Psoas muscle (tissue), 8 donors: ENCODE results near the gene PPP1R15B. TPM values are rescaled to one million over a fixed set of nuclear protein-coding genes. Genes with fewer than 3 reads are reported as not detected.

Experiments
- ATAC-seq, 4 donors: fragments of 200-7000 bp; cut with Tn5 transposase; one replicate each; pipeline ENCODE4 v1.9.1; 2020; ENCODE audit warnings: moderate library complexity in 3 of 4, mild to moderate bottlenecking in 2 of 4
- DNase-seq, 2 donors: peaks; one replicate each; pipeline ENCODE4 v3.0.0-alpha.2; 2020
- H3K27ac ChIP-seq: fragments of 200-600 bp; one replicate; pipeline ENCODE4 v1.8.0; 2022
- H3K27me3 ChIP-seq, 3 donors: fragments of 200-600 bp in 1 of 3; one replicate each; pipeline versions ENCODE4 v1.6.1 to v1.8.0; 2013 to 2022; ENCODE audit warnings: low read length in 2 of 3, mild to moderate bottlenecking in 2 of 3, moderate library complexity in 1 of 3; ENCODE audit not compliant: insufficient read depth in 3 of 3
- H3K36me3 ChIP-seq, 2 donors: fragments of 200-600 bp in 1 of 2; one replicate each; pipeline versions ENCODE4 v1.6.1 to v1.8.0; 2013 to 2022; ENCODE audit warnings: low read depth in 1 of 2, mild to moderate bottlenecking in 1 of 2, moderate library complexity in 1 of 2; ENCODE audit not compliant: insufficient read depth in 1 of 2
- H3K4me1 ChIP-seq: fragments of 200-600 bp; one replicate; pipeline ENCODE4 v1.8.0; 2022
- H3K4me3 ChIP-seq: fragments of 200-600 bp; one replicate; pipeline ENCODE4 v1.8.0; 2022; ENCODE audit warnings: mild to moderate bottlenecking
- H3K9me3 ChIP-seq: fragments of 200-600 bp; one replicate; pipeline ENCODE4 v1.8.0; 2022
- WGBS, 3 donors: extraction: QIAGEN DNeasy Blood & Tissue Kit; methylation state at CpG; one replicate each; pipeline versions ENCODE4 v1.1.6 to v1.1.7; 2013; 5-methylcytosine and 5-hydroxymethylcytosine counted together
- intact Hi-C, 2 donors: fragments of 100-400 bp; cut with DNase I; formaldehyde crosslinking; loops; one replicate each; pipeline versions ENCODE4 v1.11.0 to v1.14.2; 2022
- polyA plus RNA-seq, 3 donors: library from polyadenylated mRNA; stranded (reverse); fragments of 200-250 nt; gene quantifications; one replicate each; pipeline ENCODE4 v1.2.3, GENCODE V29; 2013
- total RNA-seq, 4 donors: library from RNA; stranded (reverse); fragmentation: NEBNext Ultra II Directional in 2 of 4; extraction: Animal tissue kit (Norgen Biotek cat#: 25700) in 2 of 4; gene quantifications; one replicate each; pipeline versions ENCODE4 v1.2.1 to v1.2.4, GENCODE V29; 2021 to 2023
- TF ChIP-seq, protein P1 (sequence below): fragments of 200-600 bp; IDR thresholded peaks from one replicate; pipeline ENCODE4 v1.8.0; 2022; ENCODE audit warnings: antibody characterized with exemption
- donor health status: healthy with polysubstance abuse.
- donor health status: DM: no; HTN: no; CAD: no; lungs with moderate emphysema.
- donor health status: Bipolar disorder and iron deficiency.
- donor health status: healthy.
- donor health status: DM: yes; HTN: yes; CAD: no.
- donor health status: DM: no; HTN: no; CAD: no.
- donor health status: DM: no; HTN: no; CAD: no.
- donor health status: DM: yes; HTN: yes; CAD: no.

The PPP1R15B gene
- total and polyA plus RNA-seq, 7 donors = 12.2 to 35.2 (median 19.3) TPM

DNA sequence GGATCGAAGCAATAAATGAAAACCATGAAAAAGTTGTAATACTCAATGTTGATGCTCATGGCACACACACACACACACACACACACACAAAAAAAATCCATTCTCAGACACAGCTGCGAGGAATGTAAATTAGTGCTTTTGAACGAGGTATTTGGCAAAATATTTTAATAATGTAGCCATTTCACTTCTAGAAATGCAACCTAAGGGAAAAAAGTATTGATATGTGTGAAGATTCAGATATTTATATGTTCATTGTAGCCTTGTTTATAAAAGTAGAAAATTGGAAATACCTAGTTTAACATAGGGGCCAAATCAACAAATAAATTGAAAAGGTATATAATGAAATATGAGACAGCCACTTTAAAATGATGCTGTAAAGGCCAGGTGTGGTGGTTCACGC, 55.7 kb downstream of the PPP1R15B start:
- Histone ChIP-seq H3K27me3 (peaks cover 0 to 7% (median 0%) of the 10 kb centered on the region in 3 donors), H3K36me3 (no peaks in the 10 kb centered on the region), H3K9me3 (no peaks in the 10 kb centered on the region), H3K27ac (no peak overlapping the region), H3K4me3 (no peak overlapping the region), H3K4me1 (no peaks in the 10 kb centered on the region)
- 81 to 88% (median 84%) methylated on average over 4 of the region's 4 CpGs for WGBS, 3 donors
- DNase-seq (no peak), ATAC-seq (no peak)
- TF ChIP-seq, protein P1, sequence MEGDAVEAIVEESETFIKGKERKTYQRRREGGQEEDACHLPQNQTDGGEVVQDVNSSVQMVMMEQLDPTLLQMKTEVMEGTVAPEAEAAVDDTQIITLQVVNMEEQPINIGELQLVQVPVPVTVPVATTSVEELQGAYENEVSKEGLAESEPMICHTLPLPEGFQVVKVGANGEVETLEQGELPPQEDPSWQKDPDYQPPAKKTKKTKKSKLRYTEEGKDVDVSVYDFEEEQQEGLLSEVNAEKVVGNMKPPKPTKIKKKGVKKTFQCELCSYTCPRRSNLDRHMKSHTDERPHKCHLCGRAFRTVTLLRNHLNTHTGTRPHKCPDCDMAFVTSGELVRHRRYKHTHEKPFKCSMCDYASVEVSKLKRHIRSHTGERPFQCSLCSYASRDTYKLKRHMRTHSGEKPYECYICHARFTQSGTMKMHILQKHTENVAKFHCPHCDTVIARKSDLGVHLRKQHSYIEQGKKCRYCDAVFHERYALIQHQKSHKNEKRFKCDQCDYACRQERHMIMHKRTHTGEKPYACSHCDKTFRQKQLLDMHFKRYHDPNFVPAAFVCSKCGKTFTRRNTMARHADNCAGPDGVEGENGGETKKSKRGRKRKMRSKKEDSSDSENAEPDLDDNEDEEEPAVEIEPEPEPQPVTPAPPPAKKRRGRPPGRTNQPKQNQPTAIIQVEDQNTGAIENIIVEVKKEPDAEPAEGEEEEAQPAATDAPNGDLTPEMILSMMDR = no peak
- intact Hi-C loops = no loop called here

DNA sequence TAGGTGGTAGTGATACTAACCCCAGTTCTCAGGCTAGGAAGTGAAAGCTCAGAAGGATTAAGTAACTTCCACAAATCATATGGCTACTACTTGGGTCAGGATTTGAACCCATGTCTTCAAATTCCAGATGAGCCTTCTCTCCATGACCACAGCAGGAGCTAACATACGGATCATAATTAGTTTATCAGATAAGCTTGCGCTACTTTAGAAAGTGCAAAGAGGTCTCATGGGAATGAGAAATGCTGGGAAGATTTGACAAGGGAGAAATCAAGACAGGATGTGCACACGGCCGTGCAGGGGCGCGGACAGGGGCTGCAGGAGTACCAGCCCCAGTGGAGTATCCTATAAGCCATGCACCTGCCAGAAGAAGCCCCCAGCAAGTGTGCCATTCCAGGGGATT, 57.0 kb downstream of the PPP1R15B start:
- Histone ChIP-seq H3K36me3 (no peaks in the 10 kb centered on the region), H3K27me3 (peaks cover 0 to 10% (median 0%) of the 10 kb centered on the region in 3 donors), H3K4me3 (no peak overlapping the region), H3K27ac (no peak overlapping the region), H3K9me3 (no peaks in the 10 kb centered on the region), H3K4me1 (no peaks in the 10 kb centered on the region)
- TF ChIP-seq, protein P1 = no peak
- 63 to 70% (median 69%) methylated on average over 6 of the region's 6 CpGs for WGBS, 3 donors
- DNase-seq = no peak
- intact Hi-C loops = no loop called here
- no peak for ATAC-seq

Other genes with a start within 250 kb of the PPP1R15B start
- gene REN, start 245.5 kb downstream of the PPP1R15B start, total RNA-seq = not detected
- gene REN, start 245.5 kb downstream of the PPP1R15B start, polyA plus RNA-seq = not detected
- not detected for gene KISS1, start 215.3 kb downstream of the PPP1R15B start, total RNA-seq
- gene KISS1, start 215.3 kb downstream of the PPP1R15B start, polyA plus RNA-seq = under 1 TPM in 1 of 3 donors, not detected in 2; 0.18 TPM
- gene GOLT1A, start 197.8 kb downstream of the PPP1R15B start, total RNA-seq = not detected
- 1 to 10 TPM in 1 of 3 donors, under 1 TPM in 2; 0.30 to 7.1 (median 0.37) TPM for gene GOLT1A, start 197.8 kb downstream of the PPP1R15B start, polyA plus RNA-seq
- 1 to 10 TPM; 1.5 to 7.1 (median 4.8) TPM for gene PLEKHA6, start 51.9 kb downstream of the PPP1R15B start, total RNA-seq
- 1 to 10 TPM in 2 of 3 donors, under 1 TPM in 1; 0.92 to 1.7 (median 1.2) TPM for gene PLEKHA6, start 51.9 kb downstream of the PPP1R15B start, polyA plus RNA-seq
- gene PIK3C2B, start 83.0 kb upstream of the PPP1R15B start, total RNA-seq = 10 to 100 TPM in 3 of 4 donors, 1 to 10 TPM in 1; 8.2 to 20.9 (median 13.9) TPM
- 1 to 10 TPM; 1.9 to 3.9 (median 1.9) TPM for gene PIK3C2B, start 83.0 kb upstream of the PPP1R15B start, polyA plus RNA-seq
- 10 to 100 TPM; 33.4 to 67.0 (median 41.1) TPM for gene MDM4, start 104.6 kb upstream of the PPP1R15B start, total RNA-seq
- 1 to 10 TPM; 5.0 to 8.3 (median 6.5) TPM for gene MDM4, start 104.6 kb upstream of the PPP1R15B start, polyA plus RNA-seq